ENCODE measurements around the gene SLC22A25.
"Not testable (repeated sequence)": the region's sequence is repeated elsewhere in the genome, so short reads cannot be mapped to it uniquely, and the experiment has no call there.

The SLC22A25 gene

DNA sequence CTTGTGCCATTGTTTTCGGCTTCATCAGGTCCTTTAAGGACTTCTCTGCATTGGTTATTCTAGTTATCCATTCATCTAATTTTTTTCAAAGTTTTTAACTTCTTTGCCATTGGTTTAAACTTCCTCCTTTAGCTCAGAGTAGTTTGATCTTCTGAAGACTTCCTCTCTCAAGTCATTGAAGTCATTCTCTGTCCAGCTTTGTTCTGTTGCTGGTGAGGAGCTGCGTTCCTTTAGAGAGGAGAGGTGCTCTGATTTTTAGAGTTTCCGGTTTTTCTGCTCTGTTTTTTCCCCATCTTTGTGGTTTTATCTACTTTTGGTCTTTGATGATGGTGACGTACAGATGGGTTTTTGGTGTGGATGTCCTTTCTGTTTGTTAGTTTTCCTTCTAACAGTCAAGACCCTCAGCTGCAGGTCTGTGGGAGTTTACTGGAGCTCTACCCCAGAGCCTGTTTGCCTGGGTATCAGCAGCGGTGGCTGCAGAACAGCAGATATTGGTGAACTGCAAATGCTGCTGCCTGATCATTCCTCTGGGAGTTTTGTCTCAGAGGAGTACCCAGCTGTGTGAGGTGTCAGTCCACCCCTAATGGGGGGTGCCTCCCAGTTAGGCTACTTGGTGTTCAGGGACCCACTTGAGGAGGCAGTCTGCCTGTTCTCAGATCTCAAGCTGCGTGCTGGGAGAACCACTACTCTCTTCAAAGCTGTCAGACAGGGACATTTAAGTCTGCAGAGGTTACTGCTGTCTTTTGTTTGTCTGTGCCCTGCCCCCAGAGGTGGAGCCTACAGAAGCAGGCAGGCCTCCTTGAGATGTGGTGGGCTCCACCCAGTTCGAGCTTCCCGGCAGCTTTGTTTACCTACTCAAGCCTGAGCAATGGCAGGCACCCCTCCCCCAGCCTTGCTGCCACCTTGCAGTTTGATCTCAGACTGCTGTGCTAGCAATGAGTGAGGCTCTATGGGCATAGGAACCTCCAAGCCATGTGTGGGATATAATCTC lies 7.6 kb downstream of the SLC22A25 start:
- not testable (repeated sequence) for DNase-seq (ENCODE audit: low spot score)

DNA sequence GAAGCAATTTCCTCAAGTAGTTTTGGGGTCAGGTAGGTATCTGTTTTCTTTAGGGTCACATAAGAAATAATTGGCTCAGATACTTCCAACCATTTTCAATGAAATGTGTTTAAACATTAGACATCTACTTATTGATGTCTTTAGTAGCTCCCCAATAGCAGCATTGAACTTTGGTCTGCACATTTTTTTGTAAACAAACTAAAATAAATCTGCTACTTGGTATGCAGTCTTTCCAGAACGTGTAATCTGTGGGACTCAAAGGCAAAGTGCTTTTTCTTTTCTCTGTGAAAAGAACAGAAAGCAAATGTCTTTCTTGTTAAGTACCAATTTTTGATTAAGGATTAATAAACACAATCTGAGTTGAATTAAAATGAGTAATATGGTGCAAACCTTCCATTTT lies 13.6 kb downstream of the SLC22A25 start:
- DNase-seq (ENCODE audit: low spot score) = no peak

DNA sequence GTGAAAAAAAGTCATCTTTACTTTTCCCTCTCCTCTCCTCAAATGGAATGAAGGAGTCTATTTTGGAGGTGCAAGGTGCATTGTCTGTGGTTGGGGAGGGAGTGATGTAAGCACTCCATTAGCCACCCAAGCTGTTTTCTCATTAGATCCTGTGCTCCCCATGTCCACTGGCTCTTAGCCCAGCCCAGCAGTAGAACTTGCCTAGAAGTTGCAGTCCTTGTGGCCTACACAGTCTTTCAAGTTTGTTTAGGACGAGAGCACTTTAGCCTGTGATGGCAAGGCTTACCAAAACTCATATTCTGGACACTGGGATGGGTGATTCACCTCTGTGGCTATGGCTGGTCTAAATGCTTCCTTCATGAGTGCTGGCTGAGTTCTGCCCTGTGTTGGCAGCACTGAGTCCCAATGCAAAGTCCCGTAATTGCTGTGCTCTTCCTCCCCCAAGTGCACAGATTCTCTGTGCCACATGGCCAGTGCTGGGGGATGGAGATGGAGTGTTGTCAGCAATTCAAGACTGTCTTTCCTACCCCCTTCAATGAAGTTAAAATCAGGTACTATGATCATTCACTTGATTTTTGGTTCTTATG lies 15.8 kb downstream of the SLC22A25 start:
- no peak for DNase-seq (ENCODE audit: low spot score)

DNA sequence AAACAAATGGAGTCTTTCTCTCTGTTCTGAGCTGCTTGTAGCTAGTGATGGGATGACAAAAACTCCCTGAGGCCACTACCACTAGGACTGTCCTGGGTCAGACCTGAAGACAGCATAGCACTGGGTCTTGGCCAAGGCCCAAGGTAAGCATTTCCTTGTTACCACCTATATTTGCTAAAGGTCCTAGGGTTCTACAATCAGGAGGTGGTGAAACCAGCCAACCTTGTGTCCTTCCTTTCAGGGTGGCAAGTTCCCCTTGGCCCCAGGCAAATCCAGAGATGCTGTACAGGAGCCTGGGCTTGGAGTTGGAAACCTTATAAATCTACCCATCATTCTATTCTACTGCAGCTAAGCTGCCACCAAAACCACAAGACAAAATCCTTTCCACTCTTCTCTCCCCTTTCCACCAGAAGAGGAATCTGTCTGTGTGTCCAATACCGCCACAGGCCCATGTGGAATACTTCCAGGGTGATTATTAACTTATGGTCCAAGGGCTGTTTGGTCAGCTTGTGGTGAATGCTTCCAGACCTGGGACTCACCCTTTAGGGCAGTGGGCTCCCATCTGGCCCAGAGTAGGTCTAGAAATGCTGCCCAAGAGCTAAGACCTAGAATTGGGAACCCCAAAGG lies 16.8 kb downstream of the SLC22A25 start:
- DNase-seq (ENCODE audit: low spot score) = no peak

DNA sequence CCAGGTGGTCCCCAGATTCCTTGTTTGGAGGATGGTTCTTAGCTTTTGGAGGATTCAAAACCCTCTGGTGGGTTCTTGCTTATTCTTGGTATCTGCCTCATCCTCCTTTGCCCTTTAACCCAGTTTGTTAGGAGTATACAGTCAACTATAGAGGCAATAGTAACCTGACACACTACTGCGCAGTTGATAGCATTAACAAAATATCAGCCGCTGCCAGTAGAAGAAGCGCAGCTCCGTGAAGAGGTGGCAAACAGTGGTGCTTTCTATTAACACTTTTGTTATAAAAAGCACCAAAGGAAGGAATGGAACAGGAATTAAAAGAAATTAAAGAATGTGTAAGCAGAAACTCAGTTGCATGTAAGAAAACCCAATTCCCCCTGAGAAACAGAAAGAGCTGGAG lies 29.3 kb downstream of the SLC22A25 start:
- DNase-seq (ENCODE audit: low spot score) = peak; percentile 0

DNA sequence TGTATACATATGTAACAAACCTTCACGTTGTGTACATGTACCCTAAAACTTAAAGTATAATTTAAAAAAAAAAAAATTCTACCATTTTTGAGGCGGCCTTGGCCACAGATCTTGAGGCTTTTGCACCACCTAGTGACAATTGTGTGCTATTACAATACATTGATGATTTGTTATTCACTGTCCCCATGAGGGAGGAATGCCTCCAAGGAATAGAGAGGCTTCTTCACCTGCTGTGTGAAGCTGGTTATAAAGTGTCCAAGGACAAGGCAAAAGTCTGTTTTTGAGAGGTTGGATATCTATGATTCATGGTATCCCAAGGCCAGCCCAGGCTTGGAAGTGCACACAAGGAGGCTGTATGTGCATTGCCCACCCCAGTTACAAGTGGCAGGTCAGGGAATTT lies 30.7 kb downstream of the SLC22A25 start:
- DNase-seq (ENCODE audit: low spot score) = peak; percentile 62

DNA sequence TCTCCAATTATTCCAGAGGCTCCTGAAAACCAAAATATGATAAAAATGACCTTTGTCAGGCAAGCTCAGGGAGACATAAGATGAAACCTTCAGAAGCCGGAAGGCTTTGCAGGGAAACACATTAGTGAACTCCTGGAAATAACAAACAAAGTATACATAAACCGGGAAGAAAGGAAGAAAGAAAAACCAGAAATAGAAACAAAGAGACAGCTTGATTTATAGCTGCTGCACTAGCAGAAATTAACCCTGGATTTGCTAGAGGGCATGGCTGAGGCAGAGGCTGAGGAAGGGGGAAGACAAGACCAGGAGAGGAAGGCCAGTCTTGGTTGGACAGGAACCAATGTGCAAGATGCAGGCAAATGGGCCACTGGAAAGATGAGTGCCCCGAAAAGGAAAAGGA lies 33.3 kb downstream of the SLC22A25 start:
- DNase-seq (ENCODE audit: low spot score) = no peak
